Gastroesophageal sphincter (tissue), 4 donors: Measurements from ENCODE around the gene ULK3. TPM values are rescaled to one million over a fixed set of nuclear protein-coding genes. Genes with fewer than 3 reads are reported as not detected.

Experiments used
- ATAC-seq: fragments of 150-250 bp; one replicate; pipeline ENCODE4 v1.9.1; 2016; ENCODE audit warnings: mild to moderate bottlenecking, moderate library complexity
- H3K27ac ChIP-seq, 4 donors: fragments of 200-600 bp; sonication (generic) in 3 of 4; 1 replicate in 3 of 4; 2 replicates in 1 of 4; pipeline ENCODE4 v1.5.1; 2016 to 2019
- H3K27me3 ChIP-seq: fragments of 200-600 bp; sonication (generic); one replicate; pipeline ENCODE4 v1.5.1; 2019
- H3K36me3 ChIP-seq, 2 donors: fragments of 200-600 bp; sonication (generic); one replicate each; pipeline ENCODE4 v1.5.1; 2019; ENCODE audit warnings: control low read depth in 1 of 2
- H3K4me1 ChIP-seq, 3 donors: fragments of 200-600 bp; sonication (generic); 1 replicate in 2 of 3; 2 replicates in 1 of 3; pipeline ENCODE4 v1.5.1; 2016 to 2019; ENCODE audit warnings: control low read depth in 2 of 3
- H3K4me3 ChIP-seq, 2 donors: fragments of 200-600 bp; sonication (generic); one replicate each; pipeline ENCODE4 v1.5.1; 2019; ENCODE audit warnings: mild to moderate bottlenecking in 1 of 2, moderate library complexity in 1 of 2
- H3K9me3 ChIP-seq, 3 donors: fragments of 200-600 bp; sonication (generic); one replicate each; pipeline ENCODE4 v1.5.1; 2017 to 2019; ENCODE audit warnings: control low read depth in 2 of 3
- EP300 ChIP-seq: sonication (generic); formaldehyde crosslinking; IDR thresholded peaks from one replicate; pipeline ENCODE4 v1.6.1; 2017; ENCODE audit warnings: antibody characterized with exemption, mild to moderate bottlenecking
- POLR2A ChIP-seq, 2 donors: fragments of 450-650 bp; IDR thresholded peaks; one replicate each; pipeline ENCODE4 v1.6.1; 2017; ENCODE audit warnings: antibody characterized with exemption in 2 of 2, mild to moderate bottlenecking in 2 of 2, moderate library complexity in 1 of 2
- POLR2AphosphoS5 ChIP-seq: sonication (generic); formaldehyde crosslinking; IDR thresholded peaks from one replicate; pipeline ENCODE4 v1.6.1; 2017; ENCODE audit warnings: antibody characterized with exemption
- WGBS, 2 donors: methylation state at CpG; one replicate each; pipeline ENCODE4 v1.1.5; 2018; ENCODE audit warnings: low coverage in 1 of 2; 5-methylcytosine and 5-hydroxymethylcytosine counted together
- total RNA-seq, 4 donors: library from RNA; depleted of rRNA; stranded (reverse); fragments of >200 nt; gene quantifications; one replicate each; pipeline ENCODE4 v1.1.0, GENCODE V29; 2016
- TF ChIP-seq, protein P1 (sequence below), 4 experiments: fragments of 200-600 bp in 2 of 4; fragments of 450-650 bp in 2 of 4; sonication (generic) in 1 of 4; IDR thresholded peaks; one replicate each; pipeline ENCODE4 v1.5.1; 2017 to 2019; ENCODE audit warnings: antibody characterized with exemption in 4 of 4, mild to moderate bottlenecking in 2 of 4, moderate library complexity in 2 of 4

ULK3 gene
- total RNA-seq, 4 donors from 2014 or later: 26.4 to 51.8 (median 32.7) TPM

DNA sequence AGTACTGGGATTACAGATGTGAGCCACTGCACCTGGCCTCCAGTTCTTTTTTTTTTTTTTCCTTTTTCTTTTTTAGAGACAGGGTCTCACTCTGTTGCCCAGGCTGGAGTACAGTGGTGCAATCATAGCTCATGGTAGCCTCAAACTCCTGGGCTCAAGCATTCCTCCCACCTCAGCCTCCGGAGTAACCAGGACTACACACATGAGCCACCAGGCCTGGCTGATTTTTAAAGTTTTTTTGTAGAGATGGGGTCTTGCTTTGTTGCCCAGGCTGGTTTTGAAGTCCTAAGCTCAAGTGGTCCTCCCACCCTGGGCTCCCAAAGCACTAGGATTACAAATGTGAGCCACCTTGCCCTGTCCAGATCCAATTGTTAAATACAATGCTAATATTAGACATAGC, 13.6 kb upstream of the ULK3 start:
- ATAC-seq: no peak
- H3K27ac ChIP-seq: no peak overlapping the region
- 83% methylated on average over 1 of the region's 1 CpG; no CpG with 5 or more reads in 1 of the 2 donors for WGBS, 2 donors
- TF ChIP-seq, protein P1, sequence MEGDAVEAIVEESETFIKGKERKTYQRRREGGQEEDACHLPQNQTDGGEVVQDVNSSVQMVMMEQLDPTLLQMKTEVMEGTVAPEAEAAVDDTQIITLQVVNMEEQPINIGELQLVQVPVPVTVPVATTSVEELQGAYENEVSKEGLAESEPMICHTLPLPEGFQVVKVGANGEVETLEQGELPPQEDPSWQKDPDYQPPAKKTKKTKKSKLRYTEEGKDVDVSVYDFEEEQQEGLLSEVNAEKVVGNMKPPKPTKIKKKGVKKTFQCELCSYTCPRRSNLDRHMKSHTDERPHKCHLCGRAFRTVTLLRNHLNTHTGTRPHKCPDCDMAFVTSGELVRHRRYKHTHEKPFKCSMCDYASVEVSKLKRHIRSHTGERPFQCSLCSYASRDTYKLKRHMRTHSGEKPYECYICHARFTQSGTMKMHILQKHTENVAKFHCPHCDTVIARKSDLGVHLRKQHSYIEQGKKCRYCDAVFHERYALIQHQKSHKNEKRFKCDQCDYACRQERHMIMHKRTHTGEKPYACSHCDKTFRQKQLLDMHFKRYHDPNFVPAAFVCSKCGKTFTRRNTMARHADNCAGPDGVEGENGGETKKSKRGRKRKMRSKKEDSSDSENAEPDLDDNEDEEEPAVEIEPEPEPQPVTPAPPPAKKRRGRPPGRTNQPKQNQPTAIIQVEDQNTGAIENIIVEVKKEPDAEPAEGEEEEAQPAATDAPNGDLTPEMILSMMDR (IDR thresholded peaks at IDR 0.05): no peak
- no peak for TF ChIP-seq POLR2A (IDR thresholded peaks at IDR 0.05)
- no peak for TF ChIP-seq EP300
- TF ChIP-seq POLR2AphosphoS5: no peak
- H3K36me3 ChIP-seq: peaks cover 0 to 31% of the 10 kb centered on the region in 2 donors
- H3K27me3 ChIP-seq: no peaks in the 10 kb centered on the region
- no peak overlapping the region for H3K4me3 ChIP-seq
- H3K4me1 ChIP-seq: peaks cover 0 to 44% (median 15%) of the 10 kb centered on the region in 3 donors
- H3K9me3 ChIP-seq: no peaks in the 10 kb centered on the region

DNA sequence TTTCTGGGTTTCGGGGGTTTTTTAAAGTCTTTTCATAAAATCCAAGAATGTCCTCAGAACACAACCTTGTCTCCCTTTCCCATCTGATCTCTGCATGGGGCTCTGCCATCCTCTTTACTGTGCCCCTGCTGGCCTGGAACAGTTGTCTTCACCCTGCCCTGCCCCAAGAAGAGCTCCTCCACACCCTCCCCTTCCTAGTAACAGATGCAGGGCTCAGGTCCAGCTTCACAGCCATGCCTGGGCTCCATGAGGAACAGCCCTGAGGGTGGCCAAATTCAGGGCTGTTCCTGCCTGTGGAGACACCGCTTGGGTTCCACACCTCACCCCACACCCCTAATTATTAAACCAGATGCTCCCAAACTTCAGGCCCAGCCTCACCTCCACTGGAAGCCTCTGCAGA, 12.9 kb upstream of the ULK3 start:
- 79 to 100% methylated on average over 1 to 2 of the region's 2 CpGs for WGBS, 2 donors
- Histone ChIP-seq H3K27ac (no peak overlapping the region), H3K27me3 (no peaks in the 10 kb centered on the region), H3K9me3 (no peaks in the 10 kb centered on the region), H3K4me3 (no peak overlapping the region), H3K36me3 (peaks cover 0 to 38% of the 10 kb centered on the region in 2 donors), H3K4me1 (peaks cover 0 to 44% (median 15%) of the 10 kb centered on the region in 3 donors)
- TF ChIP-seq POLR2AphosphoS5: no peak
- TF ChIP-seq, protein P1 (IDR thresholded peaks at IDR 0.05): no peak
- TF ChIP-seq EP300: no peak
- no peak for TF ChIP-seq POLR2A (IDR thresholded peaks at IDR 0.05)
- no peak for ATAC-seq

DNA sequence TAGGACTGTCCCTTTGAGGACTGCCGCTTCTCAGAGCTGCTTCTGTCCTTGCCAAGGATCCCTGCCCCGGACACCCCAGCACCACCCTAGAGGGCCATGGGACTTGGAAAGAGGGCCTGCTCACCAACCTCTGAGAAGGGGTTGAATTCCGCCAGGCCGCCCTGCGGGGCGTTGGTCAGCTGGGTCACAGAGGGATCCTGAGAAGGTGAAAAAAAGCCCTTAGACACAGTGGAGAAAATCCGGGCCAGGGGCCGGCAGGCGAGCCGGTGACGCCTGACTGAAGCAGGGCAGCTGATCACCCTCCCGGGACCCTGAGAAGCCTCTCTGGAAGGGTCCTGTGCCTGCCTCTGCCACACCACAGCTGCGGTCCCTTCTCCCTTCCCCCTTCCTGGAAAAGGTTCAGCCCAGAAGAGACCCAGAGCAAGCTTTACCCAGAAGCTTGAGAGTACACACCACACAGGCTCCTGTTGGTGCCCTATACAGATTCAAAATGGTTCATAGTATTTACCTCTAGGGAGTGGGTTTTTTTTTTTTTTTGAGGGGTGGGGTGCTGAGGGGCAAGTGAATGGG, 11.6 kb upstream of the ULK3 start:
- WGBS, 2 donors: 88% methylated on average over 6 of the region's 13 CpGs; no CpG with 5 or more reads in 1 of the 2 donors
- H3K9me3 ChIP-seq: no peaks in the 10 kb centered on the region
- H3K27ac ChIP-seq: no peak overlapping the region
- H3K36me3 ChIP-seq: peaks cover 0 to 51% of the 10 kb centered on the region in 2 donors
- H3K27me3 ChIP-seq: no peaks in the 10 kb centered on the region
- H3K4me3 ChIP-seq: no peak overlapping the region
- TF ChIP-seq POLR2A (IDR thresholded peaks at IDR 0.05): no peak
- TF ChIP-seq EP300: no peak
- no peak for TF ChIP-seq POLR2AphosphoS5
- TF ChIP-seq, protein P1 (IDR thresholded peaks at IDR 0.05): no peak
- H3K4me1 ChIP-seq: peaks cover 0 to 38% (median 14%) of the 10 kb centered on the region in 3 donors
- ATAC-seq: no peak

DNA sequence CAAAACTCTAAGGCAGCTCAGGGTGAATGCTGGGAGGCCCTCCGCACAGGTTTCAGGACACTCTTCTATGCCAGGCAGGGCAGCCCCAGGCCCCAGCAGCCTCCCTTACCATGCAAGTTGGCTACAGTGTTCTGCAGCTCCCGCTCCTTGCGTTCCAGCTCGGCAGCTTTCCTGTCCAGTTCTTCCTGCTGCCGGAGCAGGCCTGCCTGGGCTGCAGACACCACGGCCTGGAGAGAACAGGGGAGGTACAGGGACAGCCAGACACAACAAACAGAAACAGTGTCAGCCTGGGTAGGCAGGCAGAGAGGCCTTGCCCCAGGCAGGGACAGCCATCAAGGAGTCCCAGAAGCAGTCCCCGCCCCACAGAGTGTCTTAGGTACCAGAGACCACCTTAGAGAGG, 9.0 kb upstream of the ULK3 start:
- Histone ChIP-seq H3K27me3 (no peaks in the 10 kb centered on the region), H3K4me3 (no peak overlapping the region), H3K36me3 (peaks cover 0 to 77% of the 10 kb centered on the region in 2 donors), H3K27ac (no peak overlapping the region), H3K9me3 (no peaks in the 10 kb centered on the region), H3K4me1 (peaks cover 0 to 28% (median under 1%) of the 10 kb centered on the region in 3 donors)
- ATAC-seq: no peak
- TF ChIP-seq POLR2AphosphoS5 (no peak), EP300 (no peak), POLR2A (IDR thresholded peaks at IDR 0.05) (no peak)
- TF ChIP-seq, protein P1 (IDR thresholded peaks at IDR 0.05): no peak
- 96 to 100% methylated on average over 1 to 3 of the region's 7 CpGs for WGBS, 2 donors

DNA sequence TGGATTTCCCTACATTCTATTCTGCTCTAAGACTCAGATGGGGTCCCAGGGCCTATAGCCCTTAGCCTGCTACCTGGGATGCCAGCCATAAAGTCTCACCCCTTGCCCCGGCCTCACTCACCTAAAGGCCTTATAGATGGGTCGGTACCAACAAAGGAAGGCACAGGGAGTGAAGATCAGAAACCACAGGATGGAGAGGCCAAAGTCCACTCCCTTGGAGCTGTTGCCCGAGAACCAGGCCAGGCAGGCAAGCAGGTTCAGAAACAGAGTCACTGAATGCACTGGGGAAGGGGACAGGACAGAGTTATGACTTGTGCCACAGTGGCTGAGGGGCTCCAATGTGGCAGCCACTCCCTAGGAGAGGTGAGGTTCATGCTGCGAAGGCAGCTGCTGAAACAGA, 7.4 kb upstream of the ULK3 start:
- H3K36me3 ChIP-seq: peaks cover 0 to 92% of the 10 kb centered on the region in 2 donors

More for the DNA sequence above, 7.4 kb upstream of the ULK3 start:
- WGBS, 2 donors: 100% methylated on average over 1 of the region's 4 CpGs
- TF ChIP-seq EP300 (no peak), POLR2AphosphoS5 (no peak), POLR2A (IDR thresholded peaks at IDR 0.05) (no peak)
- TF ChIP-seq, protein P1 (IDR thresholded peaks at IDR 0.05): no peak
- Histone ChIP-seq H3K27me3 (no peaks in the 10 kb centered on the region), H3K4me1 (peaks cover 0 to 15% (median 0%) of the 10 kb centered on the region in 3 donors), H3K27ac (no peak overlapping the region), H3K4me3 (no peak overlapping the region), H3K9me3 (no peaks in the 10 kb centered on the region)
- no peak for ATAC-seq
